HG03378 (cell line): Measurements from ENCODE around the gene ST6GAL1.
"Not testable (repeated sequence)": the region's sequence is repeated elsewhere in the genome, so short reads cannot be mapped to it uniquely, and the experiment has no call there.

Source experiments
- ATAC-seq: cut with Tn5 transposase; IDR thresholded peaks from one replicate; pipeline ENCODE4 v1.9.1; 2021; ENCODE audit warnings: mild to moderate bottlenecking, moderate library complexity; ENCODE audit not compliant: unreplicated experiment

The ST6GAL1 gene

GRCh38 chr3:186991470-186991869 lies 61.1 kb downstream of the ST6GAL1 start:
- no peak for ATAC-seq

- ATAC-seq = not testable (repeated sequence)
Observed at GRCh38 chr3:186992096-186992495, 61.8 kb downstream of the ST6GAL1 start.

GRCh38 chr3:186993210-186993782 lies 63.0 kb downstream of the ST6GAL1 start:
- ATAC-seq = no peak

GRCh38 chr3:186994000-186994955 lies 64.0 kb downstream of the ST6GAL1 start:
- ATAC-seq = no peak

GRCh38 chr3:186996356-186996755 lies 66.0 kb downstream of the ST6GAL1 start:
- no peak for ATAC-seq

GRCh38 chr3:186997061-186997460 lies 66.7 kb downstream of the ST6GAL1 start:
- no peak for ATAC-seq

- ATAC-seq = no peak
Observed at GRCh38 chr3:186997473-186997939, 67.2 kb downstream of the ST6GAL1 start.

GRCh38 chr3:186998937-186999368 lies 68.6 kb downstream of the ST6GAL1 start:
- no peak for ATAC-seq

- peak; percentile 68 for ATAC-seq
Observed at GRCh38 chr3:187000711-187001151, 70.4 kb downstream of the ST6GAL1 start.

GRCh38 chr3:187002915-187003314 lies 72.6 kb downstream of the ST6GAL1 start:
- ATAC-seq = no peak

- no peak for ATAC-seq
Observed at GRCh38 chr3:187005827-187006481, 75.6 kb downstream of the ST6GAL1 start.

- no peak for ATAC-seq
Observed at GRCh38 chr3:187006864-187007630, 76.7 kb downstream of the ST6GAL1 start.

GRCh38 chr3:187010382-187010781 lies 80.1 kb downstream of the ST6GAL1 start:
- ATAC-seq = not testable (repeated sequence)

- ATAC-seq = peak; percentile 40
Observed at GRCh38 chr3:187011915-187012314, 81.6 kb downstream of the ST6GAL1 start.

- no peak for ATAC-seq
Observed at GRCh38 chr3:187012609-187013051, 82.3 kb downstream of the ST6GAL1 start.

GRCh38 chr3:187013159-187013716 lies 82.9 kb downstream of the ST6GAL1 start:
- no peak for ATAC-seq

GRCh38 chr3:187014417-187014864 lies 84.1 kb downstream of the ST6GAL1 start:
- no peak for ATAC-seq

- peak; percentile 61 for ATAC-seq
Observed at GRCh38 chr3:187015903-187016638, 85.7 kb downstream of the ST6GAL1 start.

GRCh38 chr3:187016639-187017345 lies 86.5 kb downstream of the ST6GAL1 start:
- no peak for ATAC-seq
